ENCODE measurements around the gene SERPINH1.

SERPINH1 gene

DNA sequence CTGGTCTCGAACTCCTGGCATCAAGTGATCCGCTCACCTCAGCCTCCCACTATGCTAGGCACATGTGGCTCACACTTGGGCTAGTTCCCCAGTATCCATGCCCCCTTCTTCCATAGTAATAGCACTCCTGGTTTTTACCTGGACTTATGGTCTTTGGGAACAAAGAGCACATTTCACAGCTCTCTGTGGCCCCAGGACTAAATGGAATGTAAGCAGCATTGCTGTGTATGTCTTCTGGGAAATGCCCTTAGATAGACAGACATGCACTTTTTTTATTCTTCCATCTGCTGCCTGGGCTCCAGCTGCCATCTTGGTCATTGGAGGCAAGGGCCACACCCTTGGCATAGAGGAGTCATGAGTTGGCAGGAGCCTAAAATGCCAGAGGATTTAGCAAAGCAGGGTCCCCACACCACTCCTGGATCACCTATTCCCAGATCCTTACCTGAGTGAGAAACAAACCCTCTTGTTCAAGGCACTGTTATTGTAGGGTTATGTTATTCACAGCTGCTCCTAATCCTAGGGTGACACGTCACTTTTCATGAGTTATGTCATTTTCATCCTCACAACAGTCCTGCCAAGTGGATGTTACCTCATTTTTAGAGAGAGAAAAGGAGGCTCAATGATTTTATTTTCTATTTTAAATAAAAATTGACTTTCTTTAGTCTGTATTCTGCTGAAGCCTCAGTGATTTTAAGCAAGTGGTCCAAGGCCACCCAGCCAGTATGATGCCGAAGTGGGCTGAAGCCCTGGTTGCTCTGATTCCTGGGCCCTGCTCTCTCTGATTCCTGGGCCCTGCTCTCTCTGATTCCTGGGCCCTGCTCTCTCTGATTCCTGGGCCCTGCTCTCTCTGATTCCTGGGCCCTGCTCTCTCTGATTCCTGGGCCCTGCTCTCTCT is 20.6 kb upstream of the SERPINH1 start:
- no peak for TF ChIP-seq CTCF (IDR thresholded peaks at IDR 0.05; ENCODE audit: low read depth, low read length)
- no peaks in the 10 kb centered on the region for H3K27me3 ChIP-seq
- no peaks in the 10 kb centered on the region for H3K9me3 ChIP-seq

GRCh38 chr11:75542088-75542438 is 20.0 kb upstream of the SERPINH1 start:
- Histone ChIP-seq H3K4me1 (no peaks in the 10 kb centered on the region), H3K36me3 (no peaks in the 10 kb centered on the region), H3K9me3 (no peaks in the 10 kb centered on the region), H3K4me3 (ENCODE audit: low read depth, low read length) (no peak overlapping the region), H3K27me3 (no peaks in the 10 kb centered on the region)
- no peak for DNase-seq
- TF ChIP-seq CTCF (IDR thresholded peaks at IDR 0.05; ENCODE audit: low read depth, low read length), result no peak

More for the DNA sequence above, 20.6 kb upstream of the SERPINH1 start:
- no peaks in the 10 kb centered on the region for H3K4me1 ChIP-seq
- no peak for DNase-seq
- no peaks in the 10 kb centered on the region for H3K36me3 ChIP-seq
- no peak overlapping the region for H3K4me3 ChIP-seq (ENCODE audit: low read depth, low read length)

GRCh38 chr11:75543806-75544205 is 18.2 kb upstream of the SERPINH1 start:
- DNase-seq, result no peak
- Histone ChIP-seq H3K27me3 (no peaks in the 10 kb centered on the region), H3K4me3 (ENCODE audit: low read depth, low read length) (no peak overlapping the region), H3K4me1 (no peaks in the 10 kb centered on the region), H3K36me3 (no peaks in the 10 kb centered on the region), H3K9me3 (no peaks in the 10 kb centered on the region)
- no peak for TF ChIP-seq CTCF (IDR thresholded peaks at IDR 0.05; ENCODE audit: low read depth, low read length)

DNA sequence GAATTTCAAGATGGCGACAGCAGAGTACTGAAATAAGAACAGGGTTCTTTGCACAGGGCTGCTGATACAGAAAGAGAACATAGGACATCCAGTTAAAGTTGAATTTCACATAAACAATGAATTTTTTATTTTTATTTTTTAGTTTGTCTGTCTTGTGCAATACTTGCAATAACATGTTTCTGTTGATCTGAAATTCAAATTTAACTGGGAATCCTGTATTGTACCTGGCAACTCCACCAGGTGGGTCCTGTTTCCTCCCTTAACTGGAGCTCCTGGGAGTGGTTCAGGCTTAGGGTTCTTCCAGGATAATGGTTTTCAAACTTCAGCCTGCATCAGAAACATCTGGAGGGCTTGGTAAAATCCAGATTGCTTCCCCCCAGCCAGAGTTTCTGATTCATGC is 14.9 kb upstream of the SERPINH1 start:
- H3K9me3 ChIP-seq, result no peaks in the 10 kb centered on the region
- no peak for DNase-seq
- no peaks in the 10 kb centered on the region for H3K4me1 ChIP-seq
- H3K4me3 ChIP-seq (ENCODE audit: low read depth, low read length), result no peak overlapping the region
- H3K36me3 ChIP-seq, result no peaks in the 10 kb centered on the region
- no peak for TF ChIP-seq CTCF (IDR thresholded peaks at IDR 0.05; ENCODE audit: low read depth, low read length)
- no peaks in the 10 kb centered on the region for H3K27me3 ChIP-seq

DNA sequence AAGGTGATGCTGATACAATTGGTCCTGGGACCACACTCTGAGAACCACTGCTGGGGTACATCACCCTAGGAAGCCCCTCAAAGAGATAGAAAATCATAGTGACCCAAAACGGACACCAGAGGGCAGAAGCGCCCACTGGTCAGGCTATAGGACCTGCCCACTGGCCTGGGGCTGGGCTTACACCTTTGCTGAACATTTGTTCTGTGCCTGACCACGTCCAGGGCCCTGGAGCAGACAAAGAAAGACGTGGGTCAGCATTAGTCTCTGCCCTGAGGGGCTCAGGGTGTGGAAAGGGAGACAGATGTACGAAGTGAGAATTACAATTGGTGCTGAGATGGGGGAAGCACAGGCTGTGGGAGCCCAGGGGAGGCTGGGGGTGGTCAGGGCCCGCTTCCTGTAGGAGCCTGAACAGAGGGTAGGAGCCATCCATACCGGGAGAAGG is 14.4 kb upstream of the SERPINH1 start:
- no peak overlapping the region for H3K4me3 ChIP-seq (ENCODE audit: low read depth, low read length)
- TF ChIP-seq CTCF (IDR thresholded peaks at IDR 0.05; ENCODE audit: low read depth, low read length), result peak; percentile 91
- DNase-seq, result peak; percentile 81

DNA sequence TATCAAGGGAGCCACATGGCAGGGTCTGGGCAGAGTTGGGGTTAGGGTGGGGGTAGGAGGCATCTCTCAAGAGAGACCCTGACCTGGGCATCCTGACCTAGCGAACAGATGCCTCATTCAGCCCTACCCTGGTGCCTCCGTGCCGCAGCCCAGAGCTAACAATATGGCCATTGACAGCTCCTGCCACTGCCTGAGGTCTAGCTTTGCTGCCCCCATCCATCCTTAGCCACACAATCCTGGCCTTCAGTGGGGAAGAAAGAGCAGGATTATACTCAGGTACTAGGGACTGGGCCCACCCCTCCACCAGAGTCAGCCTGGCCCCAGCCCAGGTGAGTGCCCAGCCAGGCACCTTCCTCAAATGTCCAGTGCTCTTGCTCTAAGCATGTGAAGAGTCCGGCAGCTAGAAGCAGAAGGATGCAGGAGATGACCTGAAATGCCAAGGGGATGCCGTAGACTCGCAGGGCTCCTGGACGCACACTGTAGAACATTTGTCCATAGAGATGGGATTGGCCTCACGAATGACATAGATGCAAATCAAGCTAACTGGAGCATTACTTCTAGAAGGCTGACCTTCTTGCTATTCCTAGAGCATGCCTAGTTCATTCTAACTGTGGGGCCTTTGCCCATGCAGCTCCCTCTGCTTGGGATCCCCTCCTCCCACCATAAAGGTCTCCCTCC is 13.3 kb upstream of the SERPINH1 start:
- Histone ChIP-seq H3K36me3 (no peaks in the 10 kb centered on the region), H3K9me3 (no peaks in the 10 kb centered on the region; the same call in 1 of the 2 replicates), H3K4me1 (peaks cover 7% of the 10 kb centered on the region), H3K4me3 (ENCODE audit: low read depth, low read length) (no peak overlapping the region), H3K27me3 (no peaks in the 10 kb centered on the region)
- TF ChIP-seq CTCF (IDR thresholded peaks at IDR 0.05; ENCODE audit: low read depth, low read length), result no peak
- no peak for DNase-seq

More for the DNA sequence above, 14.4 kb upstream of the SERPINH1 start:
- no peaks in the 10 kb centered on the region for H3K4me1 ChIP-seq
- no peaks in the 10 kb centered on the region for H3K9me3 ChIP-seq
- H3K36me3 ChIP-seq, result no peaks in the 10 kb centered on the region
- H3K27me3 ChIP-seq, result no peaks in the 10 kb centered on the region
